Placental epithelial cell (primary cell): ENCODE results near the gene FBXO33. TPM values are rescaled to one million over a fixed set of nuclear protein-coding genes. Genes with fewer than 3 reads are reported as not detected.

ENCODE experiments used
- total RNA-seq: library from RNA; depleted of rRNA; stranded (reverse); fragments of >200 nt; gene quantifications from 2 replicates; pipeline ENCODE4 v1.2.3, GENCODE V29; 2012

Gene FBXO33
- 11.8 and 15.6 TPM in 2 replicates for total RNA-seq

GRCh38 chr14:39432179-39432618, at the start of gene FBXO33:
FBXO33 (minus strand) TSS chr14:39432433; CDS start chr14:39432162, 271 bp downstream.

Other genes starting within 250 kb of the FBXO33 start
- 22.2 and 29.1 TPM in 2 replicates for gene MIA2, start 198.5 kb downstream of the FBXO33 start, total RNA-seq